Cardiac fibroblast (primary cell): ENCODE results near the gene SIM2.

ENCODE experiments used
- DNase-seq, 2 donors: peaks; one replicate each; pipeline versions ENCODE4 v3.0.0 to v3.0.0-alpha.2; 2010; ENCODE audit warnings: low read depth in 2 of 2
- H3K4me3 ChIP-seq, 2 donors: replicated peaks in 1 of 2; 1 replicate in 1 of 2; 2 replicates in 1 of 2; pipeline ENCODE4 v1.5.1; 2011; ENCODE audit warnings: low read depth in 2 of 2, low read length in 2 of 2, mild to moderate bottlenecking in 2 of 2, moderate library complexity in 1 of 2
- TF ChIP-seq, protein P1 (sequence below): IDR thresholded peaks from one replicate; pipeline ENCODE4 v1.5.1; 2011; ENCODE audit warnings: low read depth, mild to moderate bottlenecking, low read length, inconsistent platforms

Gene SIM2

DNA sequence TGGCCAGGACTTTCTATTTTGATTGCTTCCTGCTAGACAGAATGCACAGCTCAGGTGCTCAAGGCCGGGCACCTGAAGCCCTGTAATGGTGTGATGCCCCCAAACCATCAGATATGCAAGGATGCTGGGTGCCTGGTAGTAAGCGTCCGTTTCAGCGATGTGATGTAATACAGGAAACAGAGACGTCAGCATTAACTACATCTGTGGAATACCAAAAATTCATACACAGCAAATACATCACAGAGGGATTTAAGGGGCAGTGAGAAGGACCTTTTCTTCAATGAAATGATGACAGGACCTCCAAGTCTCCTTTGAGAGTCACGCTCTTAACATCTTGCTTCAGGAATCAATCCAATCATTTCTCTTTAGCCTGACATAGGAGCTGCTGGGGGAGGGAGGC lies 64.4 kb downstream of the SIM2 start:
- TF ChIP-seq, protein P1, sequence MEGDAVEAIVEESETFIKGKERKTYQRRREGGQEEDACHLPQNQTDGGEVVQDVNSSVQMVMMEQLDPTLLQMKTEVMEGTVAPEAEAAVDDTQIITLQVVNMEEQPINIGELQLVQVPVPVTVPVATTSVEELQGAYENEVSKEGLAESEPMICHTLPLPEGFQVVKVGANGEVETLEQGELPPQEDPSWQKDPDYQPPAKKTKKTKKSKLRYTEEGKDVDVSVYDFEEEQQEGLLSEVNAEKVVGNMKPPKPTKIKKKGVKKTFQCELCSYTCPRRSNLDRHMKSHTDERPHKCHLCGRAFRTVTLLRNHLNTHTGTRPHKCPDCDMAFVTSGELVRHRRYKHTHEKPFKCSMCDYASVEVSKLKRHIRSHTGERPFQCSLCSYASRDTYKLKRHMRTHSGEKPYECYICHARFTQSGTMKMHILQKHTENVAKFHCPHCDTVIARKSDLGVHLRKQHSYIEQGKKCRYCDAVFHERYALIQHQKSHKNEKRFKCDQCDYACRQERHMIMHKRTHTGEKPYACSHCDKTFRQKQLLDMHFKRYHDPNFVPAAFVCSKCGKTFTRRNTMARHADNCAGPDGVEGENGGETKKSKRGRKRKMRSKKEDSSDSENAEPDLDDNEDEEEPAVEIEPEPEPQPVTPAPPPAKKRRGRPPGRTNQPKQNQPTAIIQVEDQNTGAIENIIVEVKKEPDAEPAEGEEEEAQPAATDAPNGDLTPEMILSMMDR: no peak
- DNase-seq: no peak
- no peak overlapping the region for H3K4me3 ChIP-seq

DNA sequence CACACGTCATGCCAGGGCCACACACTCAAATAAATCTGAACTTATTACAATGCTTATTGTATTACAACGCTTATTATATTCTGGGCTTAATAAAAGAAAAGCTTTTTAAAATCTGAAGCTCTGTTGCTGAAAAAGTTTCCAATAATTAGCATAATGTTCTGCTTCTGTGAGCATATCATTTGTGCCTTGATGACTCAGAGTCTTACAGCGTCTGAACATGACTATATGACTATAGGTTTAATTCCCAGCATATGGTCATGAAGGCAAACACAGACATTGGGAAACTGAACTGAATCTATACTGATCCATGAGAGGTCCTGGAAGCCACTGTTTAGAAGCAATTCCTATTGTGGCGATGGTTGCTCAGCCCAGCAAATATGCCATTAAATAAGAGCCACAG lies 66.3 kb downstream of the SIM2 start:
- TF ChIP-seq, protein P1: no peak
- no peak overlapping the region for H3K4me3 ChIP-seq
- DNase-seq: no peak

DNA sequence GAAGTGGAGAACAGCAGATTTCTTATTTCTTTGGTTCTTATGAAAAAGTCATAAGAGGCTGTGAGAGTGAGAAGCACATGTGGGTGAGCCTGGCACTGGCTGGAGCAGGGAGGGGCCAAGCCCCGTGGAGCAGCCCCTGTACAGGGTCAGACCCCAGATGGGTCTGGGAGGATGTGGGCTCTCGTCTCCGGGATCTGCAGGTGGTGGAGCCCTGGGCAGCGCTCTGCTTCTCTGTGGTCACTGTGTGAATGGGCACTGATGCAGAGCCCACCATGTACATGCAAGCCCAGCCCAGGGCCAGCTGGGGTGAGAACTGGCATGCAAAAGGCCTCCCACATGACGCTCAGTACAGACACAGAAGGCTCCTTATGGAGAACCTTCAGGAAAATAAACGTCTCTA lies 67.6 kb downstream of the SIM2 start:
- no peak for DNase-seq
- TF ChIP-seq, protein P1: no peak
- no peak overlapping the region for H3K4me3 ChIP-seq

DNA sequence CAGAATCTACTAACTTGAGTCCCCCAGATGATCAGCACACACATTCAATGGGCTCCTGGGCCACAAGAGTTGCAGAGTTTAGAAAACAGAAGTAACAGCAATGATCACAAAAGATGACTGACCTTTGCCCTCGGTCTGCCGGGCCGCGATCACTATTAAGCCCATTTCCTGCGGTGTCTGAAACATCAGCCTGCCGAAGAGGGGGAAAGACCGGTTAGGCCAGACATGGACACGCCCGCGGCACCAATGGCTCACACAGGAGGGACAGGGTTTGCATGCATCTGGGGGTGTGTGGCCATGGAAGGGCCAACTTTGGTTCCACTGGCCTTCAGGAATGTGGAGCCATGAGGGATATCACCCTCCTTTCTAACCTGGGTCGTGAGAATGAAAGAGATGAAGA lies 68.2 kb downstream of the SIM2 start:
- H3K4me3 ChIP-seq: no peak overlapping the region
- no peak for DNase-seq
- TF ChIP-seq, protein P1: no peak

DNA sequence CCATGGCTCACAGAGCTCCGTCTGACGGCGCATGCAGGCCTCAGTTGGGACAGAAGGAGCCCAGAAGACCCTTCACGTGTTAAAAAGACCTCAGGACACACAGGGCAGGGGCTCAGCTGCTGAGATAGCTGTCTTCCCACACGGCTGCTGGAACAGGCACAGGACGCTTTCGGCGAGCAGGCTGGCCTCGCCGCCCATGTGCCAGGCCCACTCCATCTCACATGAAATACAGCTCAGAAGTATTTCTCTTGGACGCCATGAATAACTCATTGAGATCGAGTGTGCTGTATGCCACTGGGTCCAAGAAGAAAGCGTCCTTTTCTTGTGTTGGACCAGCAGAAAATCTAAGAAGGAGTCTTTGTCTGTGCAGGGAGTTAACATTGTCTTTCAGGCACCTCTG lies 69.6 kb downstream of the SIM2 start:
- TF ChIP-seq, protein P1: no peak
- H3K4me3 ChIP-seq: no peak overlapping the region
- DNase-seq: no peak

DNA sequence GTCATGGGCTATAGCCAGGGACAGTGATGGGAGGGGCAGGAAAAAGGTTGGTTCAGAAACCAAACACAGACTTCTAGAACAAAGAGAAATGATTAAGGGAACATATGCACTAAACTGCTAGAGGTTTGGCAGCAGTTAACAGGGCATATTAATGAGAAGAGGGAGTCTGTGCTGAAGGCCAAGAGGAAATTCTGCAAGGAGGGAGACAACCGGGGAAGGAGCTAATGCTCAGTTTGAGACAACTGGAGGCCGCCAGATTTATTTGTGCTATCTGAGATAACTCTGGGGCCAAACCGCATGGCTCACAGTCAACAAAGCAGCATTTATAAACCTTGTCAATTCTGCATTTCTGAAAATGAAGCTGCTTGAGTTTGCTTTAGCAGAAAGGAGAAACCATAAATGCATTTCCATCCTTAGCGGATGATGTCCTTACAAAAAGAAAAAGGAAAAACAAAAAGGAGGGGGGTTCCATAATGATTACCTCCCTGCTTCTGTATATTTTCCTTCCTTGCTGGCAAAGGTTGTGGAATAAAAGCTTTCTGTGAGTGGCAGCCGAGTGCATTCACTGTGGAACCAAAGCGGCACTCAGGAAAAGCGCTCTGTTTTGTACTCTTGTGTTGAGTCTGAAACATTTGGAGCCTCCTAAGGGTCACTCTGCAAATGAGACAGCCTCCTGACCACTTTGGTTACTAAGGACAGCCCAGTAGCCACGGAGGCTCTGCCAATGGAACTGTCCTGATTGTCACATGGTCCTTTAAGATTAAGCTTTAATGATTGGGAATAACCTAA lies 70.3 kb downstream of the SIM2 start:
- DNase-seq: peak in 1 of 2 donors; percentile 71
- no peak overlapping the region for H3K4me3 ChIP-seq
- TF ChIP-seq, protein P1: no peak

DNA sequence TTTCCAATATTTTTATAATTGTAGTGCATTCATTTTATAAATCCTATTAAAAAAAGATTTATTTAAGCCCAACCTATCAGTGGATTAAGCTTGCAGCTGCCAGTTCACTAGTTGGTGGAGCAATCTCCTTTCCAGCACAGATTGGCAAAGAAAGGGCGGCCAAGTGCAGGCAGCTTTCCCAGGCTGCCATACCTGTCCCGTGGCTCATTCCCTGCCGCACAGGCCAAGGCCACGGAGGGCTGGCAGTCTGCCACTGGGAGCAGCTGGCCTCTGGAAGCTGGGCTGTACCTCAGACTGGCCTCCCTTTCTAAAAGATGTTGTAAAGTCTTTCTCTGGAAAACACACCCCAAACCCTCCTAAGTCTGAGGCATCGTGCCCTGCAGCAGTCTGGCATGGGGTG lies 74.2 kb downstream of the SIM2 start:
- TF ChIP-seq, protein P1: no peak
- DNase-seq: peak; percentile 85 to 87
- no peak overlapping the region for H3K4me3 ChIP-seq
